IPS-18c (cell line): ENCODE measurements around the gene COL23A1.

Experiments
- H3K4me3 ChIP-seq: 2 replicates; pipeline ENCODE4 v1.7.0; 2013; ENCODE audit warnings: low read depth, mild to moderate bottlenecking, low read length, moderate library complexity; ENCODE audit not compliant: insufficient read depth
- H3K9me3 ChIP-seq: one replicate; pipeline ENCODE4 v1.6.1; 2013; ENCODE audit warnings: mild to moderate bottlenecking, low read length, moderate library complexity; ENCODE audit not compliant: control insufficient read depth, insufficient read depth

COL23A1 gene

DNA sequence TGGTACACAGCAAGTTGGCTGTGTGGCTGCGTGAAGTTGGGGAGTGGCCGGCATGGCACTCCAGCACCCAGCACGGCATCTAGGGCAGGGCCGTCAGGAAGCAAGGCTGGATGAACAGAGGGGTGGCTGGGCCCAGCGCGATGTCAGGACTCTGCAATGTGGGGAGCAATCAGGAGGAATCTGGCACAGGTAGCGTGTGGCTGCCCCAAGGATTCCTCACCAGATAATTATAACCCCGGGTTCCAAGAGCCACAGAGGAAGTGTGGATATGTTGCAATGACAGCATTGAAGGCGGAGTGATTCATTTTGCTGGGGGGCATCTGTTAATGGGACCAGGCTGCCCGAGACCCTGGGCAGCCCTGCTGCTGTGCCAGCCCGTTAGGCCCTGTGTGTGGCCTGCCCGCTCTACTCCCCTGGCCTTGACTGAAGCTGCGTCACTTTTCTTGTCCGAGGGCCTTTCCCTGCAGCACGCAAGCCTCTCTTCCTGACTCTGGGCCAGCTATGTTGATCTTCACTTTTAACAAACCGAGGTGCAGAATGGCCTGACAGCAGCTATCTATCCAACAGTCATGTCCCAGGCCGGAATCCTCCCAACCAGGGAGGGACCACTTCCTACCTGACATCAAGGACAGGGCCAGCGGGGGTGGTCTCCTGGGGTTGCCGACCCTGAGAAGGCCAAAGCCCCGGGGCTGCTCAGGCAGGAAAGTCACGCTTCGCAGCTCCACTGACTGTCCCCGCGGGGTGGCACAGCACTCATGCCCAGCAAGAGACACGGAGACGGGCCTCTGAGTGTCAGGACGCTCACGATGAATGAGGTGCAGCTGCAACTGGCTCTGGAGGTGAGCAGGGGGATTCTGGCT lies 239.6 kb downstream of the COL23A1 start:
- no peaks in the 10 kb centered on the region for H3K9me3 ChIP-seq
- H3K4me3 ChIP-seq, result no peak overlapping the region

DNA sequence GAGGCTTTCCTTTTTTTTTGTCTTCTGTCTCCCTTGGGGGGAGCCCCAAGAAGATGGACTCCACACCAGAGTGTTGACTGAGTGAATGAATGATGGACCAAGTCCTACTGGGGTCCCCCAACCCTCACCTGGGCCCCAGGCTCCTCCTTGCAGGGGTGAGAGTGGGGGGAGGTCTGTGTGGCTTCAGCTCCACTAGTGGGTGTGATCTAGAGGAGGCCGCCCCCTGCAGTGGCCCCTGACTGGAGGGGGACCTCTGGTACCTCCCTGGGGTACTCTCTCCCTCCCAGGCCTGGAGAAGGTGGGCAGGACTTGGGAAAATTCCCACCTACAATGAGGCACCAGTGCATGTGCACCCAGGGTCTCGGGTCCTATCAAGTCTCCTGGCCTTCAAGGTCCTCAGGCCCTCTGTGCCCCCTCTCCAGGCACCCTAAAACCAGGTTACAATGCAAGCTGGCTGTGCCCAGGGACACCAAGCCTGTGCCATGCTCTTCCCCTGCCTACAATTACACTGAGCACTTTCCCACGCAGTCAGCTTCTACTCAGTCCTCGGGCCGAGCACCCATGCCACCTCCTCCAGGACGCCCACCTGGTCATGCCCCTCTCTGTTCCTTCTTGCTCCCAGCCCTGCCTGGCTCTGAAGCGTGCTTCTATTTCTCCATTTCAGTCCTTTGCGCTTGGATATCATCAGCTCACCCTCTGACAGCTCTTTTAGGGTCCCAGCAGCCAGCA lies 240.4 kb downstream of the COL23A1 start:
- H3K4me3 ChIP-seq, result no peak overlapping the region
- H3K9me3 ChIP-seq, result no peaks in the 10 kb centered on the region

DNA sequence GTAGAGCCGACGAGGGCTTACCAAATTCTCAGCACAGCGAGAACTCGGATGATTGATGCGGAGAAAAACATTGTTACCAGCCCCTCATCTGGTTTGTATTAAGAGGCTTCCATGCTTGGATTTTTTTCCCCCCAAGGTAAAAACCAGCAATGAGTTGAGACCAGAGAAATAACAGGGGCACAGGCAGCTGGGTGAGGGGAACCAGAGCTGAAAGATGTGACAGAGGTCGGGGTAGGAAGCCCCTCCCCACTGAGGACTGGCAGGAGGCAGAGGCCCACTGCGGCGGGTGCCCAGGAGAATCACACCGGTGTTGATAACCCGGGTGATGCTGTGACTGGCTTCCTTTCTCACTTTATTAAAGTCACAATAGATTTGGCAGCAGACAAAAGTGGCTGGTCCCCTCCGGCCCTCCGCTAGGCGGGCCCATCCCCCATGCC lies 241.1 kb downstream of the COL23A1 start:
- H3K9me3 ChIP-seq, result no peaks in the 10 kb centered on the region
- no peak overlapping the region for H3K4me3 ChIP-seq

DNA sequence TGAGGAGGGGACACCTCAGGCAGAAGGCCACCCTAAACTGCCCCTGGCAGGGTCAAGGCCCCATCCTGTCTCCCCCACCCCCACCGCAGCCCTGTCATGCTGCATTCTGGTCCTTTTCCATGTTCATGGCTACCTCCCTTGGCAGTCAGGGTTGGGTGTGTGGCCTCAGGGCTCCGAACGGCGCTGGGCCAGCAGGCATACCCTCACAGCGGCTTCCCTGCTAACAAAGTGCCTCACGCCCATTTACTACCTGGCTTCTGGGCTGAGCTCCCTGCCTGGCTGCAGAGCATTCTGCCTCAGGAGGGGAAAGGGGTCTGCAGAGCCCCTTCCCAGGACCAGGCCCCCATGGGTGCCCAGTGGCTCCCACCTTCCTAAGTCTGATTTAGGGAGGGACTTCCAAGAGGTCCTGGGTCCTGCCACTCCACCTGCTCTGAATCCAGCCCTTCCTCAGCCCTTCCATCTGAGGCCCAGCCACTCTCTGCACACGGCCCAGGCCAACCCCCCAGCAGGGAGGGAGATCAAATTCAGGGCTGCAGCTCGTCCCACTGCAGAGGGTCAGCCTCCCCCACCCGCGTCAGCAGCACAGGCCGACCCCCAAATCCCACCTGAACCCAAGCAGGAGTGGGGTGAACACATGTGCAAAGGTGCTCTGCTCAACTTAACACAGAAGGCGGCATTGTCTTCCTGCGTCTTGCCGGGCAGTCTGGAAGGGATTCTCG lies 241.7 kb downstream of the COL23A1 start:
- Histone ChIP-seq H3K9me3 (no peaks in the 10 kb centered on the region), H3K4me3 (no peak overlapping the region)

DNA sequence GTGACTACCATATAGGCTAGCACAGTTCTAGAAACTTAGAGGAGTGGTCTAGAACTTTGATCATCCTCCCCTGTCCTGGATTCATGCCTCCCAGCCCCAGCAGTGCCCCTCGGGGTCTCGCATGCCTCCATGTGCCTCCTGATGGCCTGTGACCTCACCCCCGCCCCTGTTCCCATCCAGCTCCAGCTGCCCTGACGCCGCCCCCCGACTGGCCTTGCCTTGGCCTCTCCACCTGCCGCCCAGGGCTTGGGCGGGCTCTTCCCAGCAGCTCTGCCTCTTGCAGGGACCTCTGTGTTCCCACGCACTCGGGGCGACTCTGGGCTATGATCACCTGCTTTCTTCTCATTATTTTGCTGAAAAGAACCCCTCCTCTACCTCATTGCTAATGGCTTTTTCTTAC lies 242.2 kb downstream of the COL23A1 start:
- no peaks in the 10 kb centered on the region for H3K9me3 ChIP-seq
- H3K4me3 ChIP-seq, result no peak overlapping the region

DNA sequence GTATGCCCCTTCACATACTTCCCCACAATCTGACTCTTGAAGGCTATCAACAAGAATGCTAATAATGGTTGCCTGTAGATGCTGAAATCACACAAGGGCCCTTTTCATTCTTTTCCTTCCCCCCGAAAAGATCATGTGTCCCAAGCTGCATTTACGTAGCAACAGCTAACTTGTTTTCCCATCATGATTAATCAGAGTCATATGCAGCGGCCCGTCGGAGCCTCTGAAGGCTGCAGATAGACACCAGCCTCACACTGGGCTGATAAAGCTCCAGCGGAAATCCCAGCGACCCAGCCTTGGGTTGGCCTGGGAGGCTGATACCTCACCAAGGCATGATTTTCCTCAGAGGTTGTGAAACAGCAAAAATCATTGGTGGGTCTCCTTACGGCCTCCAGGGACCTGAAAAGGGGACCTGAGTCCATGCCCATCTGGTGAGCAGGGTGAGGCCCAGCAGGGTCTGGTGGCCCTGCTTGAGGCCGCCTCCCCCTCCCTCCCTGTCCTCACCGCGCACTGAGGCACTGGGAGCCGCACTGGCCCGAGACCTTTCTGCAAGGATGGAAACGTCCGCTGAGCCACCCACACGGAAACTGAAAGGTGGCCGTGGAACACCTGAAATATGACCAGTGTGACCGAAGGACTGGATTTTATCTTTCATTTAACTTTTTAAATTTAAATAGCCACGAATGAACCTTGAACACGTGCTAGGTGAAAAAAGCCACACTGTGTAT lies 243.4 kb downstream of the COL23A1 start:
- no peak overlapping the region for H3K4me3 ChIP-seq
- no peaks in the 10 kb centered on the region for H3K9me3 ChIP-seq

DNA sequence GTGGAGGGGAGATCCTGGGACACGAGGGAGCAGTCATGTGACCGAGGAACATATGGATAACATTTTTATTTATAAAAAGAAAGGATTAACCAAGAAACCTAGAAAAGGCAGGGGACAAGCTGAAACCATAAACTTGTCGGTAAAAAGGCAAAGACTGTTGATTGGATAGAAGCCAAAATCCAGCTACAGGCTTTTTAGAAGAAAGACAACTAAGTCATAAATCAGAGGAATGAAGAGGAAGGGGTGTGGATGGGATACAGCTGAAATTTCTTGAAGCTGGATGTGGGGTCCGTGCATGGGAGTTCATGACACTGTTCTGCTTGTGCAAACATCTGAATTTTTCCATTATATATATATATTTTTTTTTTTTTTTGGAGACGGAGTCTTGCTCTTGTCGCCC lies 246.9 kb downstream of the COL23A1 start:
- no peak overlapping the region for H3K4me3 ChIP-seq
- H3K9me3 ChIP-seq, result no peaks in the 10 kb centered on the region

DNA sequence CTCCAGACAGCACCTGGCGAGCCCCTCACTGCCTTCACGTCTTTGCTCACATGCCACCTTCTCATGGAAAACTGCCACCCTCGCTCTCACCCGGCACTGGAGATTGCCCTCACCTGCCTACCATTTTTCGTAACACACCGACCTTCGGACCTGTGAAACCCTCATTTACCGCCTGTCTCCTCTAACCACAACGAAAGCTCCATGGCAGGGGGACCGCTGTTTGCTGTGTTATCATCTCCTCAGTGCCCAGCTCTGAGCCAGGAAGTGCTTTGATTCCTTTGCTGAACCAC lies 248.4 kb downstream of the COL23A1 start:
- H3K9me3 ChIP-seq, result no peaks in the 10 kb centered on the region

DNA sequence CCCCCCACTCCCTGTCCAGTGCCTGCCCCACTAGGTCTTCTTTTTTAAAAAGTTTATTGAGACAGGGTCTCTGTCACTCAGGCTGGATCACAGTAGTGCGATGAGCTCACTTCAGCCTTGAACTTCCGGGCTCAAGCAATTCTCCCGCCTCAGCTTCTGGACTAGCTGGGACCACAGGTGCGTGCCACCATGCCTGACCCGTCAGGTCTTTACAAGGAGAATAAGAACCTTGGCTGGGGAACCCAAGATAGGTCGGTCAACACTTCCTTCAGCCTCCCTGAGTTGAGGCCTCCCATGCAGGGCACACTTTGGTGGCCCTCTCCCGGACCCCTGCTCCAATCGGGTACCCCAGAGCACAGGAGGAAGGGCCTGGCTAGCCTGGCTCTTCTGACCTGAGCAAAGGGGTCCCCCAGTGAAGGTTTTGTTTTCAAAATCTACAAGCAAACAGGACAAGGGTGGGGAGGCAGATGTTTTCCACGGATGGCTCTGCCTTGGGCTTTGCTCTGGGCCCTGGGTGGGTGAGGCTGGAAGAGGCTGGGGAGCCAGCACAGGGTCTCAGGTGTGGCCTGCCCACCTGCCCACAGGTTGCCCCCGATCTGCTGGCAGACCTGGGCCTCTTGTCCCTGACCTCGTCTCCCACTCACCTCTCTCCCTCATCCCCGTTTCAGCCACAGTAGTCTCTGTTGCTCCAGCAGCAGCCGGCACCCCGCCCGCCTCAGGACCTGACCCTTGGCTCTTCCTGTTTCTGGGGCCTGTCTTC lies 248.9 kb downstream of the COL23A1 start:
- Histone ChIP-seq H3K9me3 (no peaks in the 10 kb centered on the region), H3K4me3 (no peak overlapping the region)

More for the DNA sequence above, 248.4 kb downstream of the COL23A1 start:
- H3K4me3 ChIP-seq, result no peak overlapping the region

DNA sequence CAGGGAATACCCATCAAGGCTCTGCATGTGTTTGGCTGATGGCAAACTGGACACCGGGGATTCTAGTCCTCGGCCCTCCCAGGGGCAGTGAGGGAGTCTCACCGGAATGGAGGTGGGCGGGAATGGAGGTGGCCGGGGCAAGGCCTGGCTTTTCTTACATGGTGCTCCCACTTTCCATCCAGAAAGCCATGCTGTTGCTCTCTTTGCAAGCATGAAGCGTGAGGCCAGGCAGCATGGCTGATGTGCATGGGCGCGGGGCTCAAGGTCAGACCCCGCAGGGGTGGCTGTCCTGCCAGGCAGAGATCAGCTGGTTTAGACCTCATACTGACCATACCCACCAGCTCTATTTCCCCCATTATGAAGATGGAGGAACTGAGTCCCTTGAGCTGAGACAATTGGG lies 249.6 kb downstream of the COL23A1 start:
- H3K4me3 ChIP-seq, result no peak overlapping the region
- H3K9me3 ChIP-seq, result no peaks in the 10 kb centered on the region

DNA sequence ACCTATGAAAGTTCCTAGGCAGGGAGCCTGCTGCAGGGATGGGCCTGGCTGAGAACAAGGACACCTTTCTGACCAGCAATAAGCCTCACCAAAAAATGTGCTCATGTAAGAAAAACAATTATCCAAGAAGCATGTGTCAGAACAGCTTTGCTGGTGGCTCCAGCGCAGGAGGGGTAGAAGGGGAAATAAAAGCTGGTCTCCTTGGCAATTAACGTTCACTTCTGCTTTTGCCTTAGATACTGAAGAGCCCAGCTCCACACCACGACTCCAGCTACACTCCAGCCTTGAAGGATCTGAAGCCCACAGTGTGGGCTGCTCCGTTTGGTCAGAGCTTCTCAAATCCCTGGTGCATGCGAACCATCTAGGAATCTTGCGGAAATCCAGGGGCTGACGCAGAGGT lies 250.0 kb downstream of the COL23A1 start:
- no peak overlapping the region for H3K4me3 ChIP-seq
- H3K9me3 ChIP-seq, result no peaks in the 10 kb centered on the region

DNA sequence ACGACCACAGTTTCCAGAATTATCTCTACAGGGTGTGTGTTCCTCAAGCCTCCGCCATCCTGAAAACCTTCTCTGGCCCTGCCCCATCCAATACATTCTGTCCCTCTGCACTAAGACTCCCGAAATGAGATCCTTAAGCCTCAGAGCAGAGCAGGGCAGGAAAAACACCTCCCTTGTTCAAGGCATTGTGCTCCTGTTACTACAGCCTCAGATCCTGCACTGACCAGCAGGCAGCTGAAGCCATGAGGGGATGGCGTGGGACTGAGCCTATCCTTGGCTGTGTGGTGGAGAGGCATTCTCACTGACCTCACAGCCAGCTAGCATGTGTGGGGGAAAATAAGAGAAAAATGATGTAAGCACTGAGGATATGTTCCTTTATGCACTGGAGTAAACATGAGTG lies 250.9 kb downstream of the COL23A1 start:
- Histone ChIP-seq H3K4me3 (no peak overlapping the region), H3K9me3 (no peaks in the 10 kb centered on the region)

DNA sequence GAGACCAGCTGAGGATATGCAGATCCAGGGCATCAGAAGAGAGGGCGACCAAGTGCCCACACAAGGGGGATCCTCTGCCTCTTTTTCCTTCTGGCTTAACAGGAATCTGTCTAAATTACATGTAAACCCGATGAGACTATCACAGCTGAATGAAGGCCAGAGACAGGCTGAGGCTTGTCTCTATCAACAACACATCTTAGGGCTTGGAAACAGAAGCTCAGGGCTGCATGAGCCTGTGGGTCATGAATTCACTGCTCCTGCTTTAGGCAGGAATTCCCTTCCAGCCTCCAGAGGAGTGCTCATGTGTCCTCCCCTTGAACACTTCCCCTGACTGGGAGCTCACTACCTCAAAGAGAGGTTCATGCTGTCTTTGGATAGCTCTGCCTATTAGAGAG lies 251.4 kb downstream of the COL23A1 start:
- Histone ChIP-seq H3K4me3 (no peak overlapping the region), H3K9me3 (no peaks in the 10 kb centered on the region)

DNA sequence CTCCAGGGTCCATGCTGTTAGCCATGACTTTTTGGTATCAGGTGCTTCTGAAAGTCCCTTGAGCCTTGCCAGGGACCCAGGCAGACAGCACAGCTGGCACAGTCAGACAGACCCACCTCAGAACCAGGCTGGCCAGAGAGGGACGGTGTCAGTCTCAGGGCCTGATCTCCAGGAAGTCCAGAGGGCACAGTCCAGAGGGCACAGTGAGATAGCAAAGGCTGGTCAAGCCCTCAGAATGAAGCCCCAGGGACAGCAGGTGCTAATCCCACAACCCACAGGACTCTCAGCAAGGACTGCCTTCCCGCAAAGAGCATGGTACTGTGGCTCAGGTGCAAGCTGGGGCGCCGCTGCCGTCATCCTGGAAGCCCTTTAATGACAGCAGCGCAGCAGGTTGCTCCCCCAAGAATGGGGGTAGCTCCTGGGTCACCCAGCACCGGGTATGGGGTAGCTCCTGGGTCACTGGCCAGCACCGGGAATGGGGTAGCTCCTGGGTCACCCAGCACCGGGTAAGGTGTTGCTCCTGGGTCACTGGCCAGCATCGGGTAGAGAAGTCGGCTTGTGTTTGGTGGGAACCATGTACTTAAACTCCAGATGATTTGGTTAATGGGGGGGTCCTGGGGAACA lies 252.0 kb downstream of the COL23A1 start:
- Histone ChIP-seq H3K9me3 (no peaks in the 10 kb centered on the region), H3K4me3 (no peak overlapping the region)

DNA sequence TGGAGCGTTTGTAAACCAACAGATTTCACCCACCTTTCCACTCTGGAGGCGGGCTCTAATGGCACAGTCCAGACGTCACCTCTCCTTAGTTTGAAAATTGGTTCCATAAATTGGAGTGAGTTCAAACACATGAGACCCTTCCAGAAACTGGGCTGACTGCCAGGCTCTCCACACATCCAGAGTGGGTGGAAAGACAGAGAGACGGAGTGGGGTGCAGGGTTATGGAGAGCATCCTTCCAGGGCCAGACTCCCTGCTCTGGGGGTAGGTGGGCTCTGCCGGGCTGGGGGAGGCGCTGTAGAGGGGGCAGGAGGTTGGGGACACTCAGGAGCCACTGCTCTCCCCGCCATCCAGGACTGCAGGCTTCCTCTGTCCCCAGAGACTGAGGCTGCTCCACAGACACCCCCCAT lies 252.9 kb downstream of the COL23A1 start:
- Histone ChIP-seq H3K4me3 (no peak overlapping the region), H3K9me3 (no peaks in the 10 kb centered on the region)

DNA sequence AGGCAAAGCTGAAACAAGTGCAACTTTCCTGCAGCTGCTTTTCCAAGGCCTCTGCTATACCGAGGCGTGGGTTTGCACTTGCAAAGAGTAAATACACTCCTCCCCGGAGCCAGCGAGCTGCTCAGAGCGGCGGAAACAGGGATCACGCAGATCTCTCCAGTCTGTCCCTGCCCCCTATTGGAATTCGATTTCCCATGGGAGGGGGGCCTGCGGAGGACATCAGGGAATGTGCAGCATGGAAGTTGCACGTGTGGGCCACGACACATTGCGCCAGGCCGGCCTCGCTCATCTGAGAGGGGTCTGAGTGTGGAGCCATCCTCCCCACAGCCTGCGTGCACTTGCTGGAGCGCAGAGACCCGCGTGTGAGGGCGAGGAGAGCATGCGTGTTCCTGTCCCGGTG lies 253.3 kb downstream of the COL23A1 start:
- H3K4me3 ChIP-seq, result no peak overlapping the region
- H3K9me3 ChIP-seq, result no peaks in the 10 kb centered on the region
